Activated CD8-positive, alpha-beta memory T cell treated with anti-CD3 and anti-CD28 coated beads for 48 hours (primary cell): ENCODE results near the gene SNX15.

Source experiments
- DNase-seq, 3 experiments: peaks; one replicate each; pipeline ENCODE4 v3.0.0-alpha.2; 2020; ENCODE audit warnings: low read depth in 2 of 3, low spot score in 2 of 3

SNX15 gene

DNA sequence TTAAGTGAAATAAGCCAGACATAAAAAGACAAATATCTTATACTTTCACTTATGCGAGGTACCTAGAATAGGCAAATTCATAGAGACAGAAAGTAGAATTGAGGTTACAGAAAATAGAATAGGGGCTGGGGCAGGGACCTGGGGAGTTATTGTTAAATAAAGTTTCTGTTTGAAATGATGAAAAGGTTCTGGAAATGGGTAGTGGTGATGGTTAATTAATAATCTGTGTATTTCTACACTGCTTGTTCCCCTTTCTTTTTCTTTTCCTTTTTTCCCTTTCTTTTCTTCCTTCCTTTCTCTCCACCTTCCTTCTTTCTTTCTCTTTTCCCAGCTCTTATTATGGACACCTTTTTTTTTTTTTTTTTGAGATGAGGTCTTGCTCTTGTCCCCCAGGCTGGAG, 28.3 kb downstream of the SNX15 start:
- DNase-seq = no peak

DNA sequence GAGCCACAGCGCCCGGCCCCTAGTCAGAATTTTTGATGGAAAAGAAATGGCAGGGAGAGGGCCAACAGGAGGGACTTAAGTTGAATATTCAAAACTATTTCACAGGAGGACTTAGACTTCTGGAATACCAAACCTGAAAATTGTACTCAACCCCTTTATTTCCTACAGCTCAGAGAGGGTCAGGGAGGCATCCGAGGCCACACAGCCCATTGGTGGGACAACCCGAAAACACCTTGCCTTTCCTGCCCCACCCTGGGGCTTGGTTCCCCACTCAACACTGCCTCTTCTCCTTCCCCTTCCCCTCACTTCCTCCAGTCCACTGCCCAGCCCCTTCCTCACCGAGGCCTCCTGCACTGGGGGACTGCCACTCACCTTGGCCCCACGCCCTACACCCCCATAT, 29.8 kb downstream of the SNX15 start:
- DNase-seq = no peak

- DNase-seq = no peak
Measured at GRCh38 chr11:65057526-65057925, 30.3 kb downstream of the SNX15 start.

GRCh38 chr11:65058012-65058411, 30.8 kb downstream of the SNX15 start:
- DNase-seq = no peak

GRCh38 chr11:65058419-65059054, 31.3 kb downstream of the SNX15 start, which contains the start of gene NAALADL1:
Gene NAALADL1 (minus strand): TSS chr11:65058553. CDS start chr11:65058521, 32 bp downstream.
- DNase-seq = no peak

GRCh38 chr11:65059523-65059922, 32.3 kb downstream of the SNX15 start:
- DNase-seq = no peak

GRCh38 chr11:65059959-65060824, 33.0 kb downstream of the SNX15 start:
- DNase-seq = no peak

- DNase-seq = no peak
Measured at GRCh38 chr11:65060913-65061408, 33.7 kb downstream of the SNX15 start.

- DNase-seq = no peak
Measured at GRCh38 chr11:65063532-65063931, 36.3 kb downstream of the SNX15 start.

GRCh38 chr11:65064847-65065240, 37.6 kb downstream of the SNX15 start:
- no peak for DNase-seq

- DNase-seq = no peak
Measured at GRCh38 chr11:65065851-65066250, 38.6 kb downstream of the SNX15 start.

GRCh38 chr11:65066315-65066714, 39.1 kb downstream of the SNX15 start:
- no peak for DNase-seq

DNA sequence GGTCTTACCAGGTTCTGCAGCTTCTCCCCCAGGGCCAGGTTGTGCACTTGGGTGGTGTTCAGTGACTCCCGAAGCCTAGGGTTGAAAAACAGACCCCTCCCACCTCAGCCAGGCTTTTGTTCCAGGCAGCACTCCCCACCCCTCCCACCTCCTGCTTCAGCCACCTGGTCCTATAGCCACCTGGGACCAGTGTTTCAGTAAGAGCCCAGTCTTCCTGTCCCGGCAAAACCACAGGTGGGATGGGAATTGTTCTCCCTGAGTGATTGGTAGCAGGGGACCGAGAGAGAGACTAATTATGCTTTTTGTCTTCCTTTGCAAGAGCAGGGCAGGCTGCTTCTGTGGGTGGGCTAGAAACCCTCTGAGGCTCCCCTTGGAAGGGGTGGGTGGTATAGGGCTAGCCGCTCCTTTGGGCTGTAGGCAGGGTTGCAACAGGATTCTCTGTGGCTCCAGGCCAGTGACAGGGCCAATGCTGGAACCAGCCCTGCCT, 39.6 kb downstream of the SNX15 start:
- DNase-seq = no peak

GRCh38 chr11:65067446-65067845, 40.2 kb downstream of the SNX15 start:
- DNase-seq = no peak

DNA sequence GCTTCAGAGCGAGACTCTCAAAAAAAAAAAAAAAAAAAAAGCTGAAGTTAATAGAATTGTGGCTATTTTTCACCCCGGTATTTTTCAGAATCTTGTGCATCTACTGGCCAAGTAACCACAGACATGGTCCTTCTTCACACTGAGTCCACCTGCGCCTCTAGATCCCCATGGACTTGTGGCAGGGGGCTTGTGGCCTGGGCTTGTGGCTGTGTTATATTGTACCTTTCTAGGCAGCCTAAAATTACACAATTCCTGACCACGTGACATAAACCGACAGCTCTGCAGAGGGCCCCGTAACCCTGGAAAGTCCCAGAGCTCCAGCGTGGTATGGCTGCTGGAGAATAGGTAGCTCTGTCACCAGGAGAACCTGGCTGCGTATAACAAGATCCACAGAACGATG, 42.0 kb downstream of the SNX15 start:
- no peak for DNase-seq

DNA sequence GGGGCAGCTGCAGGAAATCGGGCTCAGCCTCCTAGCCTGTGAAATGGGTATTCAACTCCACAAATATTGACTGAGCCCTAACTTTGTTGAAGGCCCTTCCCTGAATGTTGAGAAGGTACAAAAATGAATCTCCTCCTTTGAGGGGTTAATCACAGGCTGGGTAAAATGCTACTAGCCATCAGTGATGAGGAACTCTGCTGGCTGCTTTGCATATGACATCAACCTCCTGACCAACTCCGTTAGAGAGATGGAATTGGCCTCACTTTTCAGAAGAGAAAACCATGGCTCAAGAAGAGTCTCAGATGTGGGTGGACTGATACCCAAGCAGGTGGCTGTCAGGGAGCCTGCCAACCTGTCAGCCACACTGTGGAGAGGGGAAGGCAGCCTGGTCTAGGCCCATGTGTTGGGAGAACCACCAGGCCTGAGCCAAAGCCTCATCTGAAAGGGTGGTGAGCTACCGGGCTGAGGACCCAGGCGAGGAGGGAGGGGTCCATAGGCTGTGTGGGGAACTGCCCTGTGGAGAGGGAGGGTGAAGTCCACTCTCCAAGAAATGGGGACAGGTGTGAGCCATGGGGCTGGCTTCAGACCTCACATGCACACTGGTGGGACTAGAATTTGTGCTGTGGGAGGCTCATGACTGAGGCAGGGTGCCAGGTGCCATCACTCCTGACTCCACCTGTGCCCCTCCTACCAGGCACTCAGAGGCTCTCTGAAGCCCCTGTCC, 44.8 kb downstream of the SNX15 start:
- DNase-seq = no peak

GRCh38 chr11:65072631-65072966, 45.4 kb downstream of the SNX15 start:
- no peak for DNase-seq

DNA sequence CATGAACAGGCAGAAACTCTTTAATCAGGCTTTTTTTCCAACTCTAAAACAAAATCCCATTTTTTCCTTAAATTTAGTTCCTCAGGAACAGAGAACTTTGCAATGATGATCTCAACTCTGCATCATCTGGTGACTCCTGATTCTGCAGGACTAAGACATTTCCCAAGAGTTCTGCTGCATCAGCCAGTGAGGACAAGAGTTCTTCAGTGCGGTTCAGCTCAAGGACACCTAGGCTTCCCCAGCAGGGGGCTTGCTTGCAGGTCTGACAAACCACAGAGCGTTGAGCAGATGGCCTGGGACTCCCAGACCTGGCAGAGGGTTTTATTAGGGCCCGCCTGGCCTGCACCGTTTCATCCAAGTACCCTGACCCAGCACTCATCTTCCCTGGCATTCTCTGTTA, 50.2 kb downstream of the SNX15 start:
- no peak for DNase-seq

GRCh38 chr11:65078151-65078550, 50.9 kb downstream of the SNX15 start:
- no peak for DNase-seq

DNA sequence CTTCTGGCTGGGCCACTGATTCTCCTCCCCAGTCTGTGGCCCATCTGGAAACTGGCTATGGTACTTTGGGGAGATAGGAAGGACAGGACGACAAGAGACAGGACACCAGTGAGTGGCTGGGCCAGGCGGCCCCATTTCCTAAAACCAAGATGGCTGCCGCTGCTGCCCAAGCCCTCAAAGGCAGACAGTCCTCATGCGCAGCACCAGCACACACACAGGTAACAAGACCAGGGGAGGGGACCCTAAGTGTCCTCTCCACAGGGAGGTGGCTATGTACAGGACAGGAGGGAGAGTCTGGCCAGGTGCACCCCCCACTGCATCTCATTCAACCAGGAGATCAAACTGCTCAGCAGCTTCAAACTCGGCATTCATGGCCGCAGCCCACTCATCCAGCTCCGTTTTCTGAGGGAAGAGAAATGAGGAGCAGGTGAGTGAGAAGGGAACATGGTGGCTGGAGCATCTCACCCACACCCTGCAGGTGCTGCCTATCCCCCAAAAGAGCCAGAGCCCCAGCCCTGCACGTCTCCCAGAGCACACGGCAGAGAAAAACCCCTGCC, 51.6 kb downstream of the SNX15 start:
- no peak for DNase-seq

DNA sequence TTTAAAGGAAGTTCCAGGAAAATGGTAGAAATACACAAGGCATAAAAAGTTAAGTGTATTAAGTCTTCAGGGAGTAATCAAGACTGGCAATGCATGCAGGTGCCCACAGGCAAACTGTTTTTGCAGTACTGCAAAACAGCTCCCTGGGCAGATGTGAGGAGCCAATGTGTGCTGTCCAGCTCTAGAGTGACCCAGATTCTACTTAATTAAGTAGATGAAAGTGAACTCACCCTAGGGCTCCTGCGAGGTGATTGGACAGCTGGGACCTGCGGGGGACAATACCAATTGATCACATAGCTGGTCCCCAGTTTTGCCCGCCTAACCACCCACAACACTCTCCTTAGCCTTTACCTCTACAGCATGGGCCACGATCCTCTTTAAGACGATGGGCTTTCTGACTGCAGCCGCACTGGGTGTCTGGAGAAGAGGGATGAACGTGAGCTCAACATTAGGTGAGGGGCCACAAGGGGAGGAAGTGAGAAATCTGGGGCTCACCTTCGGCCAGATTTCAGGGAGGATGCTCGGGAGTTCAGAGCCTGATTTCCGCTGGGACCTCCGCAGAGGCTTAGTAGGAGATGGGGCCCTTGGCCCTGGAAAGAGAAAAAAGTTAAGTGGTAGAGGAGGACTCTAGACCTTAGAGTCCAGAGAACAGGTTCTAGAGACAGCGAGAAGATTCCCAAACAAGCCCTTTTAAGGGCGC, 56.0 kb downstream of the SNX15 start:
- no peak for DNase-seq
